GM18520 (cell line): ENCODE measurements around the gene CPSF4L.
"Not testable (repeated sequence)": the region's sequence is repeated elsewhere in the genome, so short reads cannot be mapped to it uniquely, and the experiment has no call there.

Experiments used
- ATAC-seq: cut with Tn5 transposase; IDR thresholded peaks from one replicate; pipeline ENCODE4 v1.9.1; 2021; ENCODE audit not compliant: unreplicated experiment

Gene CPSF4L

GRCh38 chr17:73269791-73270190 is 8.1 kb upstream of the CPSF4L start:
- ATAC-seq = no peak

- ATAC-seq = no peak
Measured at GRCh38 chr17:73269329-73269615, 7.6 kb upstream of the CPSF4L start.

GRCh38 chr17:73268582-73269328 is 7.1 kb upstream of the CPSF4L start:
- no peak for ATAC-seq

GRCh38 chr17:73267648-73268537 is 6.2 kb upstream of the CPSF4L start:
- no peak for ATAC-seq

GRCh38 chr17:73266796-73267195 is 5.1 kb upstream of the CPSF4L start:
- ATAC-seq = no peak

GRCh38 chr17:73265646-73266640 is 4.3 kb upstream of the CPSF4L start:
- no peak for ATAC-seq

- not testable (repeated sequence) for ATAC-seq
Measured at GRCh38 chr17:73264448-73264847, 2.8 kb upstream of the CPSF4L start.

- ATAC-seq = no peak
Measured at GRCh38 chr17:73262676-73263642, 1.3 kb upstream of the CPSF4L start.

GRCh38 chr17:73261952-73262675 is 434 bp upstream of the CPSF4L start:
- ATAC-seq = no peak

GRCh38 chr17:73257516-73257915 is 4.2 kb downstream of the CPSF4L start:
- ATAC-seq = no peak

- no peak for ATAC-seq
Measured at GRCh38 chr17:73256220-73256619, 5.5 kb downstream of the CPSF4L start.

GRCh38 chr17:73255671-73256181 is 6.0 kb downstream of the CPSF4L start:
- ATAC-seq = no peak

GRCh38 chr17:73251871-73252270 is 9.8 kb downstream of the CPSF4L start:
- ATAC-seq = no peak

- no peak for ATAC-seq
Measured at GRCh38 chr17:73250851-73251640, 10.6 kb downstream of the CPSF4L start.

GRCh38 chr17:73249700-73250099 is 12.0 kb downstream of the CPSF4L start:
- ATAC-seq = no peak

- ATAC-seq = no peak
Measured at GRCh38 chr17:73248532-73248931, 13.1 kb downstream of the CPSF4L start.

- ATAC-seq = no peak
Measured at GRCh38 chr17:73247726-73248125, 14.0 kb downstream of the CPSF4L start.

GRCh38 chr17:73240561-73240960 is 21.1 kb downstream of the CPSF4L start:
- ATAC-seq = no peak
